Stimulated activated CD4-positive, alpha-beta T cell treated with anti-CD3 and anti-CD28 coated beads, Interleukin-12 subunit alpha, Interleukin-12 subunit beta, amount 100 ng/mL, for 4 hours (primary cell): ENCODE results near the gene COPS9.

Experiments used
- DNase-seq: peaks from one replicate; pipeline ENCODE4 v3.0.0-alpha.2; 2020

Gene COPS9

GRCh38 chr2:240165661-240166060 is 29.6 kb upstream of the COPS9 start:
- no peak for DNase-seq

GRCh38 chr2:240165034-240165433 is 28.9 kb upstream of the COPS9 start:
- DNase-seq, result no peak

- DNase-seq, result no peak
Measured at GRCh38 chr2:240164586-240164985, 28.5 kb upstream of the COPS9 start.

- no peak for DNase-seq
Measured at GRCh38 chr2:240163844-240164574, 27.9 kb upstream of the COPS9 start.

GRCh38 chr2:240162939-240163714 is 27.0 kb upstream of the COPS9 start:
- DNase-seq, result no peak

- DNase-seq, result no peak
Measured at GRCh38 chr2:240162531-240162930, 26.4 kb upstream of the COPS9 start.

- DNase-seq, result no peak
Measured at GRCh38 chr2:240162032-240162431, 25.9 kb upstream of the COPS9 start.

- DNase-seq, result no peak
Measured at GRCh38 chr2:240161087-240161750, 25.1 kb upstream of the COPS9 start.

- no peak for DNase-seq
Measured at GRCh38 chr2:240160291-240161086, 24.4 kb upstream of the COPS9 start.

- DNase-seq, result no peak
Measured at GRCh38 chr2:240159251-240159839, 23.2 kb upstream of the COPS9 start.

GRCh38 chr2:240157147-240157470 is 21.0 kb upstream of the COPS9 start:
- no peak for DNase-seq

GRCh38 chr2:240156435-240157146 is 20.5 kb upstream of the COPS9 start:
- no peak for DNase-seq

- DNase-seq, result no peak
Measured at GRCh38 chr2:240155745-240156390, 19.8 kb upstream of the COPS9 start.

GRCh38 chr2:240155048-240155744 is 19.1 kb upstream of the COPS9 start:
- no peak for DNase-seq

- DNase-seq, result no peak
Measured at GRCh38 chr2:240154606-240155005, 18.5 kb upstream of the COPS9 start.

- DNase-seq, result no peak
Measured at GRCh38 chr2:240153418-240153817, 17.3 kb upstream of the COPS9 start.

GRCh38 chr2:240151477-240152031 is 15.4 kb upstream of the COPS9 start:
- DNase-seq, result no peak

GRCh38 chr2:240149943-240150784 is 14.1 kb upstream of the COPS9 start:
- peak; percentile 26 for DNase-seq

GRCh38 chr2:240147911-240148587 is 11.9 kb upstream of the COPS9 start:
- DNase-seq, result no peak
